ENCODE data around the gene BCLAF1. TPM values are rescaled to one million over a fixed set of nuclear protein-coding genes. Genes with fewer than 3 reads are reported as not detected.
"Not testable (repeated sequence)": the region's sequence is repeated elsewhere in the genome, so short reads cannot be mapped to it uniquely, and the experiment has no call there.

The BCLAF1 gene
- total and polyA plus RNA-seq, 11 donors, result 11.7 to 109 (median 75.5) TPM

- DNase-seq (no peak), ATAC-seq (no peak)
- no peaks in the 10 kb centered on the region for H3K9me3 ChIP-seq
- H3K27ac ChIP-seq, result no peak overlapping the region
- no peak overlapping the region for H3K4me3 ChIP-seq
- intact Hi-C loops (cut with DNase I), result loop anchor here in 5 of 10 donors (10.0 kb wide), 4 partner anchors 65 to 805 kb away; no protein-coding TSS in a partner anchor
- TF ChIP-seq CTCF (IDR thresholded peaks at IDR 0.05) (no peak), POLR2A (IDR thresholded peaks at IDR 0.05) (no peak)
- no peaks in the 10 kb centered on the region for H3K4me1 ChIP-seq
- 93 to 97% (median 95%) methylated on average over 1 of the region's 1 CpG for WGBS, 4 donors
- H3K36me3 ChIP-seq, result no peaks in the 10 kb centered on the region
- no peaks in the 10 kb centered on the region for H3K27me3 ChIP-seq
These were observed 20.2 kb upstream of the BCLAF1 start for GRCh38 chr6:136309729-136310311.

GRCh38 chr6:136309171-136309570, 19.5 kb upstream of the BCLAF1 start:
- no peaks in the 10 kb centered on the region for H3K27me3 ChIP-seq
- no peak for DNase-seq
- TF ChIP-seq CTCF (IDR thresholded peaks at IDR 0.05) (no peak), POLR2A (IDR thresholded peaks at IDR 0.05) (no peak)
- intact Hi-C loops (cut with DNase I), result no loop called here
- 64 to 85% (median 75%) methylated on average over 3 of the region's 3 CpGs for WGBS, 4 donors
- no peak overlapping the region for H3K4me3 ChIP-seq
- no peaks in the 10 kb centered on the region for H3K9me3 ChIP-seq
- no peaks in the 10 kb centered on the region for H3K4me1 ChIP-seq
- H3K36me3 ChIP-seq, result no peaks in the 10 kb centered on the region
- ATAC-seq, result no peak
- H3K27ac ChIP-seq, result no peak overlapping the region

GRCh38 chr6:136308469-136308868, 18.8 kb upstream of the BCLAF1 start:
- H3K4me1 ChIP-seq; DNase-seq; H3K27ac ChIP-seq; H3K27me3 ChIP-seq; intact Hi-C loops (cut with DNase I); H3K36me3 ChIP-seq; ATAC-seq; H3K4me3 ChIP-seq; H3K9me3 ChIP-seq: not testable (repeated sequence)
- 76 to 93% (median 83%) methylated on average over 1 of the region's 1 CpG for WGBS, 4 donors

GRCh38 chr6:136307351-136307750, 17.7 kb upstream of the BCLAF1 start:
- H3K9me3 ChIP-seq, result no peaks in the 10 kb centered on the region
- no peaks in the 10 kb centered on the region for H3K27me3 ChIP-seq
- ATAC-seq, result no peak
- intact Hi-C loops (cut with DNase I), result no loop called here
- DNase-seq, result no peak
- H3K4me3 ChIP-seq, result no peak overlapping the region
- H3K4me1 ChIP-seq, result no peaks in the 10 kb centered on the region
- no peaks in the 10 kb centered on the region for H3K36me3 ChIP-seq
- H3K27ac ChIP-seq, result no peak overlapping the region
- no peak for TF ChIP-seq CTCF (IDR thresholded peaks at IDR 0.05)
- no peak for TF ChIP-seq POLR2A (IDR thresholded peaks at IDR 0.05)

GRCh38 chr6:136306466-136306865, 16.8 kb upstream of the BCLAF1 start:
- Histone ChIP-seq H3K4me3 (no peak overlapping the region), H3K9me3 (no peaks in the 10 kb centered on the region), H3K4me1 (no peaks in the 10 kb centered on the region), H3K27ac (no peak overlapping the region), H3K36me3 (no peaks in the 10 kb centered on the region), H3K27me3 (no peaks in the 10 kb centered on the region)
- WGBS, 4 donors, result 76 to 94% (median 83%) methylated on average over 1 of the region's 1 CpG
- no peak for DNase-seq
- TF ChIP-seq POLR2A (IDR thresholded peaks at IDR 0.05) (no peak), CTCF (IDR thresholded peaks at IDR 0.05) (no peak)
- intact Hi-C loops (cut with DNase I), result no loop called here
- no peak for ATAC-seq

Data from heart left ventricle (tissue), 16 donors.